K562 (cell line): ENCODE measurements around the gene NUCKS1. TPM values are rescaled to one million over a fixed set of nuclear protein-coding genes. Genes with fewer than 3 reads are reported as not detected.
A peak's percentile ranks its signal among the peaks of the same experiment; 100 is the strongest.

ENCODE experiments used
- ASH1L ChIP-seq: fragments of 450-650 bp; IDR thresholded peaks from 2 replicates; pipeline ENCODE4 v1.6.1; 2018; ENCODE audit warnings: borderline replicate concordance, mild to moderate bottlenecking, low read depth; ENCODE audit not compliant: partially characterized antibody
- CHD1 ChIP-seq: fragments of 200-600 bp; sonication (generic); IDR thresholded peaks from one replicate; pipeline ENCODE4 v1.6.1; 2012; ENCODE audit warnings: mild to moderate bottlenecking, moderate library complexity, low read length, inconsistent platforms
- CREB3 ChIP-seq: fragments of 450-650 bp; conservative IDR thresholded peaks from 2 replicates; pipeline ENCODE4 v1.6.1; 2016; ENCODE audit warnings: missing genetic modification characterization, low read depth, mild to moderate bottlenecking, missing compliant biosample characterization, moderate library complexity
- CTBP1 ChIP-seq: fragments of 450-650 bp; IDR thresholded peaks from 2 replicates; pipeline ENCODE4 v1.6.1; 2016; ENCODE audit warnings: borderline replicate concordance
- EGR1 ChIP-seq: fragments of 450-650 bp; conservative IDR thresholded peaks from 2 replicates; pipeline ENCODE4 v1.6.1; 2017; ENCODE audit warnings: mild to moderate bottlenecking
- FOSL1 ChIP-seq: fragments of 200-800 bp; sonication (Bioruptor generic); conservative IDR thresholded peaks from 2 replicates; pipeline ENCODE4 v1.6.1; 2016; ENCODE audit warnings: missing genetic modification characterization, missing compliant biosample characterization
- FOXK2 ChIP-seq, 2 experiments: fragments of 450-650 bp; IDR thresholded peaks in 1 of 2; conservative IDR thresholded peaks in 1 of 2; 2 replicates each; pipeline ENCODE4 v1.6.1; 2016; ENCODE audit warnings: low read depth in 2 of 2, mild to moderate bottlenecking in 1 of 2
- GMEB1 ChIP-seq: fragments of 250-450 bp; sonication (Bioruptor Pico); IDR thresholded peaks from 2 replicates; pipeline ENCODE4 v1.4.0; 2020; ENCODE audit warnings: mild to moderate bottlenecking
- KDM1A ChIP-seq, 2 experiments: fragments of 450-650 bp; IDR thresholded peaks; 2 replicates each; pipeline ENCODE4 v1.6.1; 2016; ENCODE audit warnings: mild to moderate bottlenecking in 2 of 2
- MNT ChIP-seq, 2 experiments: fragments of 450-650 bp; conservative IDR thresholded peaks; 2 replicates each; pipeline ENCODE4 v1.6.1; 2017; ENCODE audit warnings: mild to moderate bottlenecking in 2 of 2, moderate library complexity in 2 of 2
- NONO ChIP-seq, 2 experiments: fragments of 200-400 bp in 1 of 2; fragments of 450-650 bp in 1 of 2; formaldehyde crosslinking in 1 of 2; IDR thresholded peaks; 2 replicates each; pipeline ENCODE4 v1.6.1; 2017; ENCODE audit warnings: low read depth in 2 of 2, mild to moderate bottlenecking in 2 of 2, moderate library complexity in 2 of 2, low read length in 1 of 2
- SIN3B ChIP-seq: fragments of 450-650 bp; IDR thresholded peaks from 2 replicates; pipeline ENCODE4 v1.6.1; 2017; ENCODE audit warnings: low read depth, mild to moderate bottlenecking, moderate library complexity
- TEAD1 ChIP-seq, 2 experiments: fragments of 450-650 bp in 1 of 2; sonication (generic) in 1 of 2; formaldehyde crosslinking; IDR thresholded peaks; 2 replicates each; pipeline versions ENCODE4 v1.4.0 to v1.8.0; 2020 to 2022; ENCODE audit warnings: mild to moderate bottlenecking in 2 of 2, missing genetic modification reagents in 1 of 2
- ZBTB7A ChIP-seq: IDR thresholded peaks from 2 replicates; pipeline ENCODE4 v1.6.1; 2011; ENCODE audit warnings: low read depth, mild to moderate bottlenecking, low read length, moderate library complexity, borderline replicate concordance; ENCODE audit not compliant: control insufficient read depth
- ZNF398 ChIP-seq: fragments of 250-450 bp; sonication (Bioruptor Pico); IDR thresholded peaks from 2 replicates; pipeline ENCODE4 v1.8.0; 2021; ENCODE audit warnings: moderate library complexity, mild to moderate bottlenecking, inconsistent platforms
- ZNF644 ChIP-seq: fragments of 200-800 bp; sonication (Bioruptor generic); IDR thresholded peaks from 2 replicates; pipeline ENCODE4 v1.6.1; 2016; ENCODE audit warnings: low read depth, missing genetic modification characterization, missing compliant biosample characterization
- ZNF695 ChIP-seq: fragments of 450-650 bp; formaldehyde crosslinking; IDR thresholded peaks from 2 replicates; pipeline ENCODE4 v1.4.0; 2020; ENCODE audit warnings: mild to moderate bottlenecking, moderate library complexity
- ZNF740 ChIP-seq, 3 experiments: fragments of 200-800 bp in 1 of 3; sonication (Bioruptor generic) in 1 of 3; sonication (generic) in 1 of 3; formaldehyde crosslinking in 1 of 3; IDR thresholded peaks; 2 replicates each; pipeline versions ENCODE4 v1.6.1 to v1.8.0; 2016 to 2022; ENCODE audit warnings: mild to moderate bottlenecking in 2 of 3, missing compliant biosample characterization in 2 of 3, missing genetic modification characterization in 2 of 3, missing genetic modification reagents in 1 of 3
- polyA plus RNA-seq, 8 experiments: library from polyadenylated mRNA; depleted of rRNA in 4 of 8; stranded (reverse) in 5 of 8; unstranded in 3 of 8; fragments of >200 nt; fragmentation: Nextera tagmentation in 2 of 8; fragmentation: Illumina TruSeq in 1 of 8; extraction: Ambion mirVana in 2 of 8; extraction: Trizol in 1 of 8; gene quantifications; 2 replicates each; pipeline versions ENCODE4 v1.2.1 to v1.2.3, GENCODE V29; 2011 to 2014; ENCODE audit warnings: inconsistent platforms in 1 of 8, missing spikeins in 1 of 8
- total RNA-seq, 7 experiments: library from RNA; depleted of rRNA in 6 of 7; stranded (reverse); fragments of >200 nt in 6 of 7; fragmentation: Illumina TruSeq in 2 of 7; extraction: Trizol in 2 of 7; gene quantifications; 2 replicates each; pipeline versions ENCODE4 v1.2.1 to v1.2.3, GENCODE V29; 2011 to 2021; ENCODE audit warnings: low replicate concordance in 1 of 7

NUCKS1 gene
- total and polyA plus RNA-seq, 9 of the 15 experiments (the other 6 are each of a cell fraction or from before 2014, with no cell fraction given): 66.7 to 244 (median 149) TPM

- TF ChIP-seq CHD1 (peak; percentile 84), SIN3B (peak; percentile 63), MNT (conservative IDR thresholded peaks at IDR 0.05) (peak; percentile 44 to 87), KDM1A (IDR thresholded peaks at IDR 0.05) (no peak), ZNF740 (CRISPR knock-in tag; IDR thresholded peaks at IDR 0.05) (peak; percentile 82), ZNF740 (tag; IDR thresholded peaks at IDR 0.05) (peak in 1 of 2 experiments; percentile 80; a peak in 2 of 4 replicates), GMEB1 (CRISPR knock-in tag) (no peak), CTBP1 (peak; percentile 29), NONO (IDR thresholded peaks at IDR 0.05; ENCODE audit: low read depth in 2 of 2, low read length in 1 of 2) (peak in 1 of 2 experiments; percentile 47; a peak in 1 of 4 replicates), ZNF644 (tag) (no peak), ASH1L (no peak), ZBTB7A (peak; percentile 67; the same call in 1 of the 2 replicates), EGR1 (0 out of 2 replicates have a peak, but pooled peaks have one; percentile 16), FOSL1 (tag) (peak; percentile 79; the same call in 1 of the 2 replicates), TEAD1 (CRISPR knock-in tag; IDR thresholded peaks at IDR 0.05) (0 out of 4 replicates have a peak, but pooled peaks of 1 of the 2 experiments have one; percentile 54), CREB3 (no peak), ZNF398 (CRISPR knock-in tag) (no peak), ZNF695 (no peak), FOXK2 (conservative IDR thresholded peaks at IDR 0.05 in 1 of 2, IDR thresholded peaks at IDR 0.05 in 1 of 2; ENCODE audit: low read depth in 2 of 2) (no peak)
These were observed 69.7 kb downstream of the NUCKS1 start, which contains the start of gene SLC45A3 (continued) for GRCh38 chr1:205680073-205680851.
